MM.1S (cell line): ENCODE results near the gene MVB12B.

Experiments used
- DNase-seq: peaks from one replicate; pipeline ENCODE4 v3.0.0-alpha.2; 2015
- H2AFZ ChIP-seq: fragments of 300-600 bp; sonication (generic); 2 replicates; pipeline ENCODE4 v1.6.0; 2016; ENCODE audit warnings: antibody characterized with exemption, low read length
- H3F3A ChIP-seq: fragments of 300-600 bp; sonication (generic); 2 replicates; pipeline ENCODE4 v1.6.1; 2016; ENCODE audit warnings: mild to moderate bottlenecking, antibody characterized with exemption, low read length, moderate library complexity, mixed read lengths; ENCODE audit not compliant: insufficient read depth
- H3K27ac ChIP-seq: fragments of 300-600 bp; sonication (generic); 2 replicates; pipeline ENCODE4 v1.5.1; 2016; ENCODE audit warnings: mild to moderate bottlenecking, low read length
- H3K27me3 ChIP-seq: fragments of 300-600 bp; sonication (generic); replicated peaks from 2 replicates; pipeline ENCODE4 v1.6.0; 2016; ENCODE audit warnings: low read length; ENCODE audit not compliant: insufficient read depth
- H3K36me3 ChIP-seq: fragments of 300-600 bp; sonication (generic); replicated peaks from 2 replicates; pipeline ENCODE4 v1.6.1; 2016; ENCODE audit warnings: mild to moderate bottlenecking, low read length, mixed read lengths; ENCODE audit not compliant: insufficient read depth
- H3K4me1 ChIP-seq: fragments of 300-600 bp; sonication (generic); 2 replicates; pipeline ENCODE4 v1.6.1; 2016; ENCODE audit warnings: low read length, mixed read lengths
- H3K4me2 ChIP-seq: fragments of 300-600 bp; sonication (generic); 2 replicates; pipeline ENCODE4 v1.6.0; 2016; ENCODE audit warnings: low read depth, low read length
- H3K4me3 ChIP-seq: fragments of 300-600 bp; sonication (generic); 2 replicates; pipeline ENCODE4 v1.5.1; 2016; ENCODE audit warnings: low read length, mixed read lengths
- H3K79me2 ChIP-seq: fragments of 300-600 bp; sonication (generic); 2 replicates; pipeline ENCODE4 v1.6.1; 2016; ENCODE audit warnings: mixed run types, low read length, mixed read lengths
- H3K9ac ChIP-seq: fragments of 300-600 bp; sonication (generic); 2 replicates; pipeline ENCODE4 v1.6.1; 2016; ENCODE audit warnings: low read length, mixed read lengths
- H3K9me2 ChIP-seq: fragments of 300-600 bp; sonication (generic); replicated peaks from 2 replicates; pipeline ENCODE4 v1.6.1; 2016; ENCODE audit warnings: mild to moderate bottlenecking, low read length, mixed read lengths; ENCODE audit not compliant: insufficient read depth
- H3K9me3 ChIP-seq: fragments of 300-600 bp; sonication (generic); replicated peaks from 2 replicates; pipeline ENCODE4 v1.6.1; 2016; ENCODE audit warnings: mild to moderate bottlenecking, low read length, mixed read lengths; ENCODE audit not compliant: insufficient read depth
- H4K20me1 ChIP-seq: fragments of 300-600 bp; sonication (generic); 2 replicates; pipeline ENCODE4 v1.6.1; 2016; ENCODE audit warnings: mild to moderate bottlenecking, low read length, moderate library complexity, mixed read lengths; ENCODE audit not compliant: insufficient read depth
- CTCF ChIP-seq: fragments of 300-600 bp; sonication (generic); IDR thresholded peaks from 2 replicates; pipeline ENCODE4 v1.5.1; 2016; ENCODE audit warnings: antibody characterized with exemption, low read length, mixed read lengths
- EZH2 ChIP-seq: fragments of 300-600 bp; sonication (generic); optimal IDR thresholded peaks from 2 replicates; pipeline ENCODE3; 2017; ENCODE audit warnings: low read depth, mild to moderate bottlenecking, antibody characterized with exemption, low read length, mixed read lengths
- EZH2phosphoT487 ChIP-seq: fragments of 300-600 bp; sonication (generic); IDR thresholded peaks from 2 replicates; pipeline ENCODE4 v1.6.1; 2018; ENCODE audit warnings: antibody characterized with exemption, low read length

MVB12B gene

GRCh38 chr9:126424511-126424910 is 97.9 kb downstream of the MVB12B start:
- H3K36me3 ChIP-seq, result no peaks in the 10 kb centered on the region
- no peak overlapping the region for H3K27ac ChIP-seq
- no peak for DNase-seq
- TF ChIP-seq CTCF (no peak), EZH2phosphoT487 (no peak), EZH2 (no peak)
- no peaks in the 10 kb centered on the region for H3K9me3 ChIP-seq
- H2AFZ ChIP-seq, result no peak overlapping the region
- H3K79me2 ChIP-seq, result no peaks in the 10 kb centered on the region
- H4K20me1 ChIP-seq, result no peaks in the 10 kb centered on the region
- H3F3A ChIP-seq, result no peaks in the 10 kb centered on the region
- no peak overlapping the region for H3K4me2 ChIP-seq
- H3K9ac ChIP-seq, result no peak overlapping the region
- H3K27me3 ChIP-seq, result no peaks in the 10 kb centered on the region
- no peak overlapping the region for H3K4me3 ChIP-seq
- no peaks in the 10 kb centered on the region for H3K4me1 ChIP-seq
- no peaks in the 10 kb centered on the region for H3K9me2 ChIP-seq

DNA sequence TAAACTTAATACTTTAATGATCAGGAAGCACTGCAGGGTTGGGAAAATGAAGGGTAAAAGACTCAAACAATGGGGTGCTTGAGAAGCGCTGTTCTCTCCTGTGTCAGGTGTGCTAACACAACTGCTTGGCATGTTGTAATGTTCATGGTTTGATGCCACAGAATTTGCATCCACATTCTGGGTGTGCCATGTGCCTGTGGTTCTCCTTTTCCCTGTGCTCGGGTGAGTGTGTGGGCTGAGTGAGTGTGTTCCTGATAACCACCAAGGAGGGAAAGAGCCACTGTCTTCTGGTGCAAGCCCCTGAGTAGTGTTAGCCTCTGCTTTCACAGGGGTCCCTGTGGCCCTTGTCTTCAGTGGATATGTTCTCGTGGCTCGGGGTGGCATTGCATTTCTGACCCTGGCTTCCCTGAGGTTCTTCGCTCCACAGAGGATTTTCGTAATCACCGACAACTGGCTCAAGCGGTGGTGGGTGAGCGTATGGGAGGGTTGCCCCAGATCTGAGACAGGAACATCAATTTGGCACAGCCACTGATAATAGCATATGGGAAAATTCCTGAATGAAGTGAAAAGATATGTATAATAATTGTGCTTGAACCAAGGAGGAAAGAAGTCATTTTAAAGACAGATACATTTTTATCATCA is 102.0 kb downstream of the MVB12B start:
- Histone ChIP-seq H3F3A (no peaks in the 10 kb centered on the region), H2AFZ (no peak overlapping the region), H3K4me2 (no peak overlapping the region), H3K4me1 (no peaks in the 10 kb centered on the region), H3K79me2 (no peaks in the 10 kb centered on the region), H3K4me3 (no peak overlapping the region), H3K27ac (no peak overlapping the region), H3K9ac (no peak overlapping the region), H4K20me1 (no peaks in the 10 kb centered on the region), H3K9me3 (no peaks in the 10 kb centered on the region), H3K36me3 (no peaks in the 10 kb centered on the region), H3K9me2 (no peaks in the 10 kb centered on the region), H3K27me3 (no peaks in the 10 kb centered on the region)
- TF ChIP-seq EZH2 (no peak), CTCF (no peak), EZH2phosphoT487 (no peak)
- no peak for DNase-seq

- no peak for TF ChIP-seq EZH2
- no peak for TF ChIP-seq EZH2phosphoT487
- no peak for TF ChIP-seq CTCF
- Histone ChIP-seq H3K9me3 (no peaks in the 10 kb centered on the region), H3K36me3 (no peaks in the 10 kb centered on the region), H2AFZ (no peak overlapping the region), H3K4me1 (no peaks in the 10 kb centered on the region), H4K20me1 (no peaks in the 10 kb centered on the region), H3K27me3 (no peaks in the 10 kb centered on the region), H3K9ac (no peak overlapping the region), H3K9me2 (no peaks in the 10 kb centered on the region), H3K27ac (no peak overlapping the region), H3K79me2 (no peaks in the 10 kb centered on the region), H3K4me2 (no peak overlapping the region), H3K4me3 (no peak overlapping the region), H3F3A (no peaks in the 10 kb centered on the region)
- DNase-seq, result no peak
Observed at GRCh38 chr9:126429190-126429589, 102.6 kb downstream of the MVB12B start.
